Esophagus muscularis mucosa (tissue), 3 donors: ENCODE results near the gene POU3F1.

ENCODE experiments used
- POLR2A ChIP-seq: fragments of 450-650 bp; IDR thresholded peaks from one replicate; pipeline ENCODE4 v1.6.1; 2017; ENCODE audit warnings: antibody characterized with exemption, moderate library complexity, mild to moderate bottlenecking, low read depth
- TF ChIP-seq, protein P1 (sequence below), 3 experiments: fragments of 200-600 bp in 2 of 3; fragments of 450-650 bp in 1 of 3; sonication (generic) in 2 of 3; IDR thresholded peaks; one replicate each; pipeline ENCODE4 v1.5.1; 2017 to 2019; ENCODE audit warnings: antibody characterized with exemption in 3 of 3, mild to moderate bottlenecking in 2 of 3, moderate library complexity in 1 of 3

DNA sequence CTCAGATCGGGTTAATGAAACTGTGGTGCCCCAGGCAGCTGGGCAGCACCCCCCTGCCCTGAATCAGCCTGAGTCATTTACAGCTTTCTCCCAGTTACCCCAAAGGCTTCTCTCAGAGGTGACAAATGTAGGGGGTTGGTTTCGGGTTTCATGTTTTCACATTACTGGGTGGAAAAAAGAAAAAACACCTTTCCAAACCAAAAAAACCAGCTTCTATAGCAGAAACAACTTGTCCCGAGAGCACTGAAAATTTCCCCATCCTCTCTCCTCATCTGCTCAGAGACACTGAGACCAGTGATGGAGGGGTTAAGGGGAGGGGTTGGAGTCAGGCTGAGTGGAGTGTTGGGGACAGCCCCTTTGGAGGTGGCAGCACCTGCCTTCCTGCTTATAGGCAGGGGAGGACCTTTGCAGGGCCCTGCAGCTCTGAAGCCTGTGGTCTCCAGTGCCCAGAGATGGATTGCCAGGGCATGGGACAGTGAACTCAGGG, 18.4 kb downstream of the POU3F1 start:
- TF ChIP-seq, protein P1, sequence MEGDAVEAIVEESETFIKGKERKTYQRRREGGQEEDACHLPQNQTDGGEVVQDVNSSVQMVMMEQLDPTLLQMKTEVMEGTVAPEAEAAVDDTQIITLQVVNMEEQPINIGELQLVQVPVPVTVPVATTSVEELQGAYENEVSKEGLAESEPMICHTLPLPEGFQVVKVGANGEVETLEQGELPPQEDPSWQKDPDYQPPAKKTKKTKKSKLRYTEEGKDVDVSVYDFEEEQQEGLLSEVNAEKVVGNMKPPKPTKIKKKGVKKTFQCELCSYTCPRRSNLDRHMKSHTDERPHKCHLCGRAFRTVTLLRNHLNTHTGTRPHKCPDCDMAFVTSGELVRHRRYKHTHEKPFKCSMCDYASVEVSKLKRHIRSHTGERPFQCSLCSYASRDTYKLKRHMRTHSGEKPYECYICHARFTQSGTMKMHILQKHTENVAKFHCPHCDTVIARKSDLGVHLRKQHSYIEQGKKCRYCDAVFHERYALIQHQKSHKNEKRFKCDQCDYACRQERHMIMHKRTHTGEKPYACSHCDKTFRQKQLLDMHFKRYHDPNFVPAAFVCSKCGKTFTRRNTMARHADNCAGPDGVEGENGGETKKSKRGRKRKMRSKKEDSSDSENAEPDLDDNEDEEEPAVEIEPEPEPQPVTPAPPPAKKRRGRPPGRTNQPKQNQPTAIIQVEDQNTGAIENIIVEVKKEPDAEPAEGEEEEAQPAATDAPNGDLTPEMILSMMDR (IDR thresholded peaks at IDR 0.05), result no peak
- TF ChIP-seq POLR2A, result no peak
